ENCODE measurements around the gene GNG12. TPM values are rescaled to one million over a fixed set of nuclear protein-coding genes. Genes with fewer than 3 reads are reported as not detected.

The GNG12 gene
- total RNA-seq, 1 experiment from 2014 or later = 14.3 TPM

DNA sequence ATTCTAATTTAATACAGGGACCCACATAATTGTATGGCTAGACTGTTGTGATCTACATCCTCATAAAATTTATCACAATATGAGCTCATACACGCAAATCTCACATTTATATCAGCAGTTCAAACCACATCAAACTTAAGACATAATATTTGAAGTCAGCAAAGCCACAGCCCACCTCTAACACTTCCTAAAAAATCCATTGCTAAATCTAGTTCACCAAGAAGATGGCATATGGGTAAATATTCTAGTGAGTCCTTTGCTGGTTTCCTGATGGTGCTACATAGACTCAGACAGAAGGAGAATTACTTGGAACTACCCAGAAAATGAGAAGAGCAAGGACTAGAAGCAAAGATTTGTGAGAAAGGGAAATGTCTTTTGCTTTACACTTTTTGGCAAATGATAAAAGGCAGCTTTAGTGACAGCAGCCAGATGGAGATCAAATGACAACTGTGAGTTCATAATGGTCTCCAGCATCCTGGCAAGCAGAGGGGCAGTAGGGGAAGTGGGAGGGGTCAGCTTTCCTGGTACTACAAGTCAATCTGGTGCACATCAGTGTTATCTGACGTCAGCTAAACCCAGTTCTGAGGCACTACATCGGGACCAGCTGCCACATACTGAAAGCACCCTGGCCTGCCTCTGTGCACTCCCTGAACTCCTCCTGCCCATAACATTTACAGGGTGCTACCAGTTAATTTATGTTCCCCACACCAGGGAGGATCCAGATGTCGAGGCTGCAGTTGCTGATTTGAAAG, 158.8 kb downstream of the GNG12 start:
- H3K9me3 Mint-ChIP-seq = no peaks in the 10 kb centered on the region
- Histone ChIP-seq H3K23me2 (ENCODE audit: insufficient read length, low read depth, low read length, poor library complexity, severe bottlenecking) (no peaks in the 10 kb centered on the region), H4K20me1 (ENCODE audit: control insufficient read depth, insufficient read depth, insufficient read length) (no peaks in the 10 kb centered on the region), H2BK120ac (ENCODE audit: low read depth, low read length, poor library complexity, severe bottlenecking) (no peak overlapping the region), H4K5ac (ENCODE audit: insufficient read length, low read depth, low read length) (no peak overlapping the region), H3K79me1 (ENCODE audit: insufficient read depth, low read depth, low read length, poor library complexity, severe bottlenecking) (no peaks in the 10 kb centered on the region), H2BK5ac (ENCODE audit: insufficient read length, low read length) (no peak overlapping the region), H2BK12ac (ENCODE audit: insufficient read length, low read depth, low read length) (no peak overlapping the region), H3K4me1 (ENCODE audit: insufficient read depth, low read length) (no peaks in the 10 kb centered on the region), H3K56ac (ENCODE audit: insufficient read length, low read depth, low read length) (no peak overlapping the region), H3K27ac (ENCODE audit: insufficient read length, low read depth, low read length) (no peak overlapping the region), H3K9ac (ENCODE audit: extremely low read depth, insufficient read length, low read length) (no peak overlapping the region), H3K9me3 (ENCODE audit: control insufficient read depth, low read depth, low read length) (no peaks in the 10 kb centered on the region), H2AFZ (ENCODE audit: low read length) (no peak overlapping the region), H3K4ac (ENCODE audit: low read depth, low read length) (no peak overlapping the region), H3T11ph (ENCODE audit: low read length) (no peak overlapping the region), H4K91ac (ENCODE audit: insufficient read length, low read depth, low read length) (no peak overlapping the region), H3K4me2 (ENCODE audit: insufficient read depth, insufficient read length, low read length) (no peak overlapping the region), H2AK5ac (ENCODE audit: insufficient read length, low read length) (no peak overlapping the region), H2BK15ac (ENCODE audit: low read depth, low read length) (no peak overlapping the region), H3K14ac (ENCODE audit: insufficient read depth, low read length) (no peak overlapping the region), H3K27me3 (ENCODE audit: insufficient read depth, low read length) (no peaks in the 10 kb centered on the region), H3K79me2 (ENCODE audit: insufficient read depth, low read length) (no peaks in the 10 kb centered on the region), H3K18ac (ENCODE audit: insufficient read length, low read depth, low read length) (no peak overlapping the region), H4K8ac (replicated peaks; ENCODE audit: insufficient read length, low read depth, low read length) (no peak overlapping the region), H2BK20ac (ENCODE audit: low read depth, low read length, poor library complexity, severe bottlenecking) (no peak overlapping the region), H3K23ac (ENCODE audit: insufficient read length, low read depth, low read length) (no peak overlapping the region)
- no peak overlapping the region for H3K27ac Mint-ChIP-seq
- TF ChIP-seq, protein P1, sequence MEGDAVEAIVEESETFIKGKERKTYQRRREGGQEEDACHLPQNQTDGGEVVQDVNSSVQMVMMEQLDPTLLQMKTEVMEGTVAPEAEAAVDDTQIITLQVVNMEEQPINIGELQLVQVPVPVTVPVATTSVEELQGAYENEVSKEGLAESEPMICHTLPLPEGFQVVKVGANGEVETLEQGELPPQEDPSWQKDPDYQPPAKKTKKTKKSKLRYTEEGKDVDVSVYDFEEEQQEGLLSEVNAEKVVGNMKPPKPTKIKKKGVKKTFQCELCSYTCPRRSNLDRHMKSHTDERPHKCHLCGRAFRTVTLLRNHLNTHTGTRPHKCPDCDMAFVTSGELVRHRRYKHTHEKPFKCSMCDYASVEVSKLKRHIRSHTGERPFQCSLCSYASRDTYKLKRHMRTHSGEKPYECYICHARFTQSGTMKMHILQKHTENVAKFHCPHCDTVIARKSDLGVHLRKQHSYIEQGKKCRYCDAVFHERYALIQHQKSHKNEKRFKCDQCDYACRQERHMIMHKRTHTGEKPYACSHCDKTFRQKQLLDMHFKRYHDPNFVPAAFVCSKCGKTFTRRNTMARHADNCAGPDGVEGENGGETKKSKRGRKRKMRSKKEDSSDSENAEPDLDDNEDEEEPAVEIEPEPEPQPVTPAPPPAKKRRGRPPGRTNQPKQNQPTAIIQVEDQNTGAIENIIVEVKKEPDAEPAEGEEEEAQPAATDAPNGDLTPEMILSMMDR (conservative IDR thresholded peaks at IDR 0.05) = no peak
- H3K4me3 Mint-ChIP-seq = no peak overlapping the region
- no peak for DNase-seq
- H3K27me3 Mint-ChIP-seq (ENCODE audit: low read depth) = peaks cover 11% of the 10 kb centered on the region
- H3K4me1 Mint-ChIP-seq = peaks cover 0 to 9% of the 10 kb centered on the region in 2 experiments; a peak in 3 of 4 replicates
- H3K36me3 Mint-ChIP-seq (ENCODE audit: insufficient read depth in 1 of 3, low read depth in 3 of 3) = no peaks in the 10 kb centered on the region
- no CpG with 5 or more reads among the region's 4 CpGs for WGBS (ENCODE audit: extremely low coverage, insufficient read length, low lambda C conversion rate)

Measured in H9 (cell line).